HG03066 (cell line): ENCODE data around the gene ODAD2.
"Not testable (repeated sequence)": the region's sequence is repeated elsewhere in the genome, so short reads cannot be mapped to it uniquely, and the experiment has no call there.

Source experiments
- ATAC-seq: cut with Tn5 transposase; IDR thresholded peaks from one replicate; pipeline ENCODE4 v1.9.1; 2021; ENCODE audit warnings: low read depth; ENCODE audit not compliant: unreplicated experiment

Gene ODAD2, protein sequence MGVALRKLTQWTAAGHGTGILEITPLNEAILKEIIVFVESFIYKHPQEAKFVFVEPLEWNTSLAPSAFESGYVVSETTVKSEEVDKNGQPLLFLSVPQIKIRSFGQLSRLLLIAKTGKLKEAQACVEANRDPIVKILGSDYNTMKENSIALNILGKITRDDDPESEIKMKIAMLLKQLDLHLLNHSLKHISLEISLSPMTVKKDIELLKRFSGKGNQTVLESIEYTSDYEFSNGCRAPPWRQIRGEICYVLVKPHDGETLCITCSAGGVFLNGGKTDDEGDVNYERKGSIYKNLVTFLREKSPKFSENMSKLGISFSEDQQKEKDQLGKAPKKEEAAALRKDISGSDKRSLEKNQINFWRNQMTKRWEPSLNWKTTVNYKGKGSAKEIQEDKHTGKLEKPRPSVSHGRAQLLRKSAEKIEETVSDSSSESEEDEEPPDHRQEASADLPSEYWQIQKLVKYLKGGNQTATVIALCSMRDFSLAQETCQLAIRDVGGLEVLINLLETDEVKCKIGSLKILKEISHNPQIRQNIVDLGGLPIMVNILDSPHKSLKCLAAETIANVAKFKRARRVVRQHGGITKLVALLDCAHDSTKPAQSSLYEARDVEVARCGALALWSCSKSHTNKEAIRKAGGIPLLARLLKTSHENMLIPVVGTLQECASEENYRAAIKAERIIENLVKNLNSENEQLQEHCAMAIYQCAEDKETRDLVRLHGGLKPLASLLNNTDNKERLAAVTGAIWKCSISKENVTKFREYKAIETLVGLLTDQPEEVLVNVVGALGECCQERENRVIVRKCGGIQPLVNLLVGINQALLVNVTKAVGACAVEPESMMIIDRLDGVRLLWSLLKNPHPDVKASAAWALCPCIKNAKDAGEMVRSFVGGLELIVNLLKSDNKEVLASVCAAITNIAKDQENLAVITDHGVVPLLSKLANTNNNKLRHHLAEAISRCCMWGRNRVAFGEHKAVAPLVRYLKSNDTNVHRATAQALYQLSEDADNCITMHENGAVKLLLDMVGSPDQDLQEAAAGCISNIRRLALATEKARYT

DNA sequence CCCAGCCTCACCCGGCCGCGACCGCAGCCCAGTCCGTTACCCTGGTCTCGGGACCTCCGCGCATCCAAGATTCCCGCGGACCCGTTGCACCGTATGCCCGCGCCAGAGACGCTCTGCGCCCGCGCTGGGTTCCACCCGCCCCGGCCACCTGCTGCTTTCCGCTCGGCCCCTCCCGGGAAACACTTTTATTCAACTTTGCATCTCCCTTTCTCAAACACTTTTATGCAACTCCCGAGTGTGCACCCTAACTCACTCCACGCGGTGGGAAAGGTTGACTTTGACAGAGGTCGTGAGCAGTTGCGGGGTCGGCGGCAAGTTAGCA, at the start of gene ODAD2:
Gene ODAD2, minus strand, starts transcription at position 126 of the 322 bp plus-strand sequence. CDS start 3,937 bp downstream, outside the sequence.
- ATAC-seq: no peak

DNA sequence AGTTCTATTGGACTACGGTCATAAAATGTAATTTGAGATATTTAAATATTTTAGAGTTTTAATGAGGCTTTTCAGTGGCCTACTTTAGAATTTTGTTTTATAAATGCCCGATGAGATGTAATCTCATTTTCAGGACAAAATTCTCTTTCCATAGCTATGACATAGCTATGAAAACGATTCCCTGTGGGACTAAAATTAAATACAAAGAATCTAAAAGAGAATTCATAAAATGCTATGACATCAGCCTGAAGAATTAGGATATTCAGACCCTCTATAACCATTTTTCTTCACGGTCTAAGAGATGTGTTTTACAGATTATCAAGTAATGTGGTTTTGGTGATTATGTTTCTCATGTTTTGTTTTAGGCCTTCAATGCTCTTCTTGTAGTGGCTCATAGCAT, 48.2 kb upstream of the ODAD2 start:
- no peak for ATAC-seq

DNA sequence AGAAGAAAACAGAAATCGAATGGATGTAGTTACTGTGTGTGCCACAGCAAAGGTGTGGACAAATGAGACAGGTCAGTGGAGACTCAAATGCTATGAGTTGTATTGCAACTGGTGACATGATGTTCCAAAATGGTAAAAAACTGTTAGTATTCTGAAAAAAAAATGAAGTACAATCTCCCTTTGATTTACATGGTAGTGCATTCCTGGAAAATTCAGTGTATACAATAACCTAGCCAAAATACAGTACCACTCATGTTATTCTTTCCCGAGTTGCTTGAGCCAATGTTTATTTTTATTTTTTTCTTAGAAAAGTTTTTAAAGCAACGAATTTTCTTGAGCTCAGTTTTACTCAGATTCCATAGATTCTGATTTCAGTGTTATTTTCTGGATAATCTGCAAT, 47.7 kb upstream of the ODAD2 start:
- ATAC-seq: no peak

DNA sequence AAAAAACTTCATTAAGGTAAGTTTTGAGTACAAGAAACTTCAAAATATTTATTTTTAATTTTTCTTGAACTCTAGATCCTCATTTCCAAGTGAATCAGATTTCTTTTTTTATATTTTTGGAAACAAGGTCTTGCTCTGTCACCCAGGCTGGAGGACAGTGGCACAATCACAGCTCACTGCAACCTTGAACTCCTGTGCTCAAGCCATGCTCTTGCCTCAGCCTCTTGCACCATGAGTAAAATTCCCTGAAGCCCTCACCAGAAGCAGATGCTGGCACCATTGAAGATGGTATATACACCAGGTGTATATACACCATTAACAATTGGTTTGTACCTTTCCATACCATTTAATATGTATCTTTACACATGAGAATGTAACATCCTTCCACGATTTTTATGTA, 45.1 kb upstream of the ODAD2 start:
- no peak for ATAC-seq

DNA sequence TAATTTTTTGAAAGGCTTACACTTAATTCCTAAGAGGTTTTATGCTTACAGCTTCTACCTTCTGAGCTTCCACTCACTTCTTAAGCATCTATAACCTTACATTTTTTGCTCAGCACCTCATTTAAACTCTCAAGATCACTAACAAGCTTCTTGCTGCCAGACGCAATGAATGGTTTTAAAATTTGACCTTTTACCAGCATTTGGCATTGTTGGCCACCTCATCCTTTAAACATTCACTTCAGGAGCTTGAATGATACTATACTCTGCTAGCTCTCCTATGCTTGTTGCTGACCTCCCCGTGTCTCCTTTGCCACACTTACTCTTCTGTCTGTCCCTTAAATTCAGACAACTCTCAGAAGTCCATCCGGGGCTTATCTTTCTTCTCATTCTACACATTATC, 37.7 kb upstream of the ODAD2 start:
- ATAC-seq: no peak

DNA sequence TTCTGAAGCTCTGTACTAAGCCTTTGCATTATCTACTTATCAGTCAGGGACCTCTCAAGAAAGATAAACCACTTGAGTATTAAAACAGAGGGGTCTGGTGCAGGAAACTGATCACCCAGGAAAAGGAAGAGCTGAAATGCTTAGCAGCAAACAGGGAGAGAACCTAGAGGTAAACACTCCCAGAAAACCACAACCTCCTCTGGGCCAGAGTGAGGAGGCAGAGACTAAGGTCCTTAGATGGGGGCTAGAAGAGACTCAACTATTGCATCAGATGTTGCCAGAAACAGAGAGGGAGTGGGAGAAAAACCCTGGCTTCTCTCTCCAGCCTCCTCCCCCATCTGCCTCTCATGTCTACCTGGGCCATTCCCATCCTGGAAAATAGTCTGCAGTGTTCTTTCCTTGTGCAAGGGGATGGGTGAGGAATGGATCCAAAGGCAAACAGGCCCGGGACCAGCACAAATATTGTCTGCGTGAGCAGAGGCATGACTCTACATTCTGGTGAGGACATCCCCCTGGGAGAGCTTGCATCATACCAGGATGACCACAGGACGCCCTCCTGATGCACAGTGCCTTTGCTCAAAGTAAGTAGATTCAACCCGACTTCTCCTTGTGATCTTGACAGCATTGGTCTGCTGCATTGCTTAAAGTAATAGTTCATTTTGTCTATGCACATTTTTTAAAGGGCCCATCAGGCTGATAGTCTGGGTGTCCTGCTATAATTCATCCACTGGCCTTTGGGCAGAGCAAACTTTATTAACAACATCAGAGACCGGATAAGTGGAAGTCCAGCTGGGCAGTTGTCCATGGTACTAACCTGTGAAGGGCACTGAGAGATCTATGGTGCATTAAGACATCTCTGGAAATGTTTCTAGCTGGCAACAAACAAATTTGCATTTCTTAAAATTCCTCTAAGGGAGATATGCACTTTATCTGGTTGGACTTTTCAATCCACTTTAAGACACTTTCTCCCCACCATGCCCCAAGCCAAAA, 22.4 kb upstream of the ODAD2 start:
- no peak for ATAC-seq

DNA sequence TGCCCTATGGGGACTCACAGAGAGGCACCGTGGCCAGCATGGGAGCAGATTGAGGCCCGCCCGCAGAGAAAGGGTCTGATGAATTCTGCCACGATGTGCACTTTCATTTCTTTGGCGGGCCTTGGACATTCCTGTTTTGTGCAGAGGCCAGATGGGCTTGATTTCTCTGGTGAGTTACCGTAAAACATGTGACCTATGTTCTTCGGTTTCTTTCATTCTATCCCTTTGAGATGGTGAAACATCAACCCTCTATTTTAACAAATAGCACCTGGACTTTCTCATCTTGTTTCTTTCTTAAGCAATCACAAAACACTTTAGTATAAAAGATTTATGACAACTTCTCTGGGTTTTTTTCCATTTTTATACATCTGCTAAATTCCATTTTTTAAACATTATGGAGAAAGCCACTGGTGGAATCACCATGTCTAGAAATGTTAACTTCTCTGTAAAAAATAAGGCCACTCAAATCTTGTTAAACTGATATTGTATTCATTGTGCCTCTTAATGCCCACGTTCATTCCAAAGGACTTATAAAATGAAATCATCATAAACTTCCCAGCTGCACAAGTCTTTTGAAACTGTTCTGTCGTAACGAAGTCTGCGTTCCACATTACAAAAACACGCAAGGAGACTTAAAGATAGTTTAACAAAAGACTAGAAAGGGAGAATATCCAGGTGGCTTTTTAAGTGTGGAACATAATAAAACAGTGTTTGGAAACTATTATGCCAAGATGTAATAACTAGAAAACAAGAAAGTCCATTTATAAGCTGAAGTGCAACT, 21.4 kb upstream of the ODAD2 start:
- ATAC-seq: no peak

DNA sequence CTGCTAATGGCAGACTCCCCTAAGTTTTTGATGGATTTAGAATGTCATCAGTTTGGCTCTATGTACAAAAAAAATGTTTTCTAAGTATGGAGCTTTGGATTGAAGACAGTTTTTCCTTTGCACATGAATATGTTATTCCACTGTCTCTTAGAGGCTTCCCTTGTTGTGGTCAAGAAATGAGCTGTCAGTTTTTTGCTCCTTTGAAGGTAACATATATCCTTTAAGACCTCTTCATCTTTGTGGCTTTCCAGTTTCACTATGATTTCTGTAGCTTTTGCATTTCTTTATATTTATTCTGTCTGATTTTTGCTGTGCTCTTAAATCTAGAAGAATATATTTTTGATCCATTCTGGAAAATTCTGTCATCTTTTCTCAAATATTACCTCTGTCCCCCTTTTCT, 15.8 kb upstream of the ODAD2 start:
- no peak for ATAC-seq

DNA sequence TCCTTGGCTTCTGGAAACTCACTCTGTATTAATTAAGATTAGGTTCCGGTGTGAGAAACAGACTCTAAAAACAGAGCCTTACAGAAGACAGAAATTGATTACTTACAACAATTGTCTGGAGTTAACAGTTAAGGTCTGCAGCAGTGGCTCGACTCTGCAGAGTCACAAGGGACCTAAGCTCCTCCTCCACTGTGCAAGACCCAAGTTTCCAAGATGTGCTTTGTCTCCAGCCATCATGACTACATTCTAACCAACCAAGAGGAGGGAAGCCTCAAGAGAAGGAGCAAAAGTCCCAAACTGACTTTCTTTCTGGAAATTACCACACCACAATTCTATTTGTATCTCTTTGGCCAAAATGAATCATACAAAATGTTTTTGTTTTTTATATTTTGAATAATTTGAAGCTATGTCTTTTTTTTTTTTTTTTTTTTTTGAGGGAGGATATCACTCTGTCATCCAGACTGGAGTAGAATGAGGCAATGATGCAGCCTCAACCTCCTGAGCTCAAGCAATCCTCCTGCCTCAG, 14.2 kb upstream of the ODAD2 start:
- ATAC-seq: no peak

DNA sequence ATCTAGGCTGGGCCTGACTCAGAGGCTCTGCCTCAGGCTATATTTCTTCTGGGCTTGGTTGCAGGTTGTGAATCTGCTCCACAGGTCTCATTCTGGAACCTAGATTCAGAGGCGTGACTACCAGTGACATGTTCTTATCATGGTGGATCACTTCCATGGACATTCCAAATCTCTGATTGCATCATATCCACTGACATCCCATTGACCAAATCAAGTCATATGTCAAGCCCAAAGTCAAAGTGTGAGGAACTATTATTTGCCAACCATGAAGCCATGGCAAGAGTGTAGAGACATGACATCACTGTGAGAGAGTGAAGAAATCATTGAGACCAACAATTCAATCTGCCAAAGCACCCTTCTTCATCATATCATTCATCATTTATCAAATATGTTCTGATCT, 11.9 kb upstream of the ODAD2 start:
- no peak for ATAC-seq

DNA sequence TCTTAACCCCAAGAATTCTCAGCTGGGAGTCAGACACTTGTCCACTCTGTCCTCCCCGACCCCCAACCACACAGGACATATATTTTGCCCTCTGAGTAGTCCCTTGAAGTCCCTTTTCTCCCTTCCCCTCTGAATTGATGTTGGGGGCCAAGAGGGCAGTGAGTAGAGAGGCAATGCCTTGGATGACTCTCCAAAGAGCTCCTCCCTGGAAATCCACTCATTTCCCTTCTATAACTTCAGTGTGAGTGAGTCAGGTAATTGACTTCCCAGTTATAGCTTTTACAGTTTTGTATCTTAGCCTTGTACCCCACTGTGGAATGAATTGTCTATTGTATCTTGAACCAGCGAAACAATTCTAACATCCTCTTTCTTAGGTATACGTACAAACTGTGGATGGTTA, 9.2 kb upstream of the ODAD2 start:
- no peak for ATAC-seq

DNA sequence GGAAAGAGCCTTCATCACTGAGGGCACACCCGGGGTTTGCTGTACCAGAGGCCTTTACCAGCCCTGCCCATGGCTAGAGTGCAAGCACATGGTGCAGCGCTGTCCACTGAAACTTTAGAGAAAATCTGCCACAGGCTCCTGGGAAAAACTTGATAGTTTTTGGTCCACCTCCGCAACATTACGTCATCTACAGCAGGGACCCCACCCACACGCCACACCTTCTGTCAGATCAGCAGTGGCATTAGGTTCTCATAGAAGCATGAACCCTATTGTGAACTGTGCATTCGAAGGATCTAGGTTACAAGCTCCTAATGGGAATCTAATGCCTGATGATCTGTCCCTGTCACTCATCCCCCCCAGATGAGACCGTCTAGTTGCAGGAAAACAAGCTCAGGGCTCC, 2.5 kb upstream of the ODAD2 start:
- no peak for ATAC-seq

DNA sequence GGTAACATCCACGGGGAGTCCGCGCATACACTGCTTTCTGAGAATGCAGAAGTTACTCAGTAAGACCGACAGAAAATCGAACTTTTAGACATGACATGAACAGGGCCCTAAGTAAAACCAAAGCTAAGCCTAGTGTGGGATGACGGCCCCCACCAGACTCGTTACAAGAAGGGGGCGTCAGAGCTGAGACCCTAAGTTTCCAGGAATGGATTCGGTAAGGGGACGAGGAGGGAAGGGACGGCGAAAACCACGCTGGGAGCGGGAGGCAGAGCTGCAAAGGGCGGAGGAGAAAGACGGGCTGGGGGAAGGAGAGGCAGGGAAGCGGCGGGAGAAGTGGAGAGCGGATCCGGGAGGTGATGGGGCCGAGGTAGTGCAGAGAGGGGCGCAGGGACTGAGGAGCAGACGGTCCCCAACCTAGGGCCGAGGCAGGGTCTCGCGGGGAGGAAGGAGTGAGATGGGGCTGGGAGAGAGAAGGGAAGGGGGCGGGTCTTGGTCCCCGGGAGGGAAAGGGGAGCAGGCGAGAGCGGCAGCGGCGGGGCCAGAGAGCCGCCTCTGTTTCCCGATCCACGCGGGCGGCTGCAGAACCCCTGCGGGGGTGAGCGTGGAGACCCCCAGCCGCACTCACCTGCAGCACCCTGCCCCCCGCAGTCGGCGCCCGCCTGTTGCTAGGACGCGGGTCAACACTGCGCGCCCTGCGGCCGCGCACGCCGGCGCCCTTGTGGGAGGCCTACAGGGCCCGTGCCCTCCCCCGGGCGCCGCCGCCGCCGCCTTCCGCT, 513 bp downstream of the ODAD2 start:
- no peak for ATAC-seq

DNA sequence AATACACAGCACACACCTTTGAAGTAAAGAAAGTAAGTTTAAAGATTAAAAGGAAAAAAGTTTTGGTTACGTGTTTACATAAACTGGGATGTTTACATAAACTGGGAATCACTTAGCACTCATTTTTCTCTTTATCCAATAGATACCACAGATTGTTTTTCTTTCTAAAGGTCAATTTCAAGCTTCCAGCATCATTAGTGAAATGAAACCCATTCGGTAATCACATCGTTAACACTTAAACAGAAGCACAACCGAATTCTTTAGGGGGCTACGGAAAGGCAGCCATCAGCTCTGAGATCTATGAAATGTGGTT, 1.1 kb downstream of the ODAD2 start:
- ATAC-seq: no peak

DNA sequence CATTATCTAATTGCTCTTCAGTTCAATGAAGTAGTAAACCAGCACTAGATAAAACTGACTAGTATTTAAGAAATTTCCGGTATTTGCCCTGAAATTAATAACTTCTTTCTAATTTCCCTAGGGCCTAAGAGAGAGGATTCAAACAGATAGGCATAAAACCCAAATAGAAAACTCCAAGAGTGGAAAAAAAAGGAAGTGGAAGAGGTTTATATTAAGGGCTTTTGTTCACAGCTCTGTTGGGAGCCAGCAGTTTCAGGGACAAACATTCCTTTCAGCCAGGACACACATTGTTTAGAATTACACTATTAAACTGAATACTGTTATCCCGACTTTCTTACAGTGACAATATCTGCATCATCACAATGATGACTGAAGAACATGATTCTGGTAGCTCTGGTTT, 3.6 kb downstream of the ODAD2 start:
- no peak for ATAC-seq

DNA sequence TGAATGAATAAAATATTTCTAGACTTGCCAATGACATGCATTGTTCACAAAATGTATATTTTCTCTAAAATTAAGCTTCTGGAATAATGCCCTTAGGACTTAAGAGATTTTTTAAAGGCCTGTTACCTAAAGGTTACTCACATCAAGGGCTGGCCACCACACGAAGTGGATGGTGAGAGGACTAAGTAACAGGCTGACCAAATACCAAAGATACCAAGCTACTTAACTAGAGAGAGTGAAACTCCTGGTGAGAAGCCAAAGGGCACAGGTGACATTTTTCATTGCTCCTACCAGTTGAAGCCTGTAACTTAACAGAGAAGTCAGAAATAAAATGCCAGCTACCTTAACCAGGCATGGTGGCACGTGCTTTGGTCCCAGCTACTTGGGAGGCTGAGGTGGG, 9.5 kb downstream of the ODAD2 start:
- not testable (repeated sequence) for ATAC-seq

DNA sequence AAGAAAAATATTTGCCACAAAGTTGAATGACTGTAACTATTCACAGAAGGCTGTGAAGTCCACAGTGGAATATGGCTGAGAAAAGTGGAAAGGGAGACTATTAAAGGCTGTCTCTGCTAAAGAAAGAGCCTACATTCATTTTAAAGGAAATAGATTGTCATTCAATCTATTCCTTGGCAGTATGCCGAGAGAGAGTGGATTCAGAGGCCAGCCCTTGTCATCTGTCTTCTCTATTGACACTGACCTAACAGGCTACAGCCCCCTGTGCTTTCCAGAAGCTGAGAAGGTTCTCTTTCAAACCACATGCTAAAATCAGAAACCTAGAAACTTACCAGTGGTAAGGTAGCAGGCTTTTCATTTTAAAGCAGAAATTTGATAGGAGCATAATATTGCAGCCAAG, 12.1 kb downstream of the ODAD2 start:
- no peak for ATAC-seq

DNA sequence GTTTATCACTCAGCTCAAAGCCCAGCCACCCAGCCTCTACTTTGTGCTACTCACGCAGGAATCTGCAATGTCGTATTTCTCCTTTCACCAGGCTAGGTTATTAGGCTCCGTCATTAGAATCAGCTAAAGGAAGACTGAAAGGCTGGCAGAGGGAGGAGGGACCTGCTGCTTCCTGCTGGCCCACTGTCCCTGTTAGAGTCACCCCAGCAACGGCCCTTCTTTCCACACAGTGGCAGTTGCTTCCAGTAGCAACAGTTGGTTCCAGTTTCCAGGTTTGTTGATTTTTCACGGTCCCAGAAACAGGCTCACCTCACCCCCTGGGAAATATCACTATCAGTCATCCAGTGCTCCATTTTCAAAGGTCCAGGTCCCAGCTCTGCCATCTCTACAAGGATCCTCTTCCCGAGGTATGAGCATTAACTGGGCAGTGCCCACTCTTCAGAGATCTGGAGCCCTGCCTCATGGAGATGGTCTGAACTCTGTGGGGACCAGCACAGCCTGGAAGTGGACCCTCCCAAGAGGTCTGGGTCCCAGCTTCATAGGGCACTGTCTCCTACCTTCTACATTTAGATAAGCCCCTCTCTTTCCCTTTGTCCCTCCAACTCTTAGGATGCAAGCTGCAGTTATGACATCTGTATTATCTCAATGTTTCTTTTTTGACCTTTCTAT, 15.9 kb downstream of the ODAD2 start:
- no peak for ATAC-seq
